ENCODE data around the gene PIK3R6. TPM values are rescaled to one million over a fixed set of nuclear protein-coding genes. Genes with fewer than 3 reads are reported as not detected.
A peak's percentile ranks its signal among the peaks of the same experiment; 100 is the strongest.

Gene PIK3R6
- total RNA-seq, 4 donors from 2014 or later = 1.5 to 2.2 (median 2.0) TPM

GRCh38 chr17:8789743-8790142 lies 77.7 kb downstream of the PIK3R6 start:
- no peaks in the 10 kb centered on the region for H3K36me3 ChIP-seq
- H3K27ac ChIP-seq = no peak overlapping the region
- no peak overlapping the region for H3K4me3 ChIP-seq
- peaks cover 0 to 10% (median 0%) of the 10 kb centered on the region in 3 donors for H3K9me3 ChIP-seq
- no peaks in the 10 kb centered on the region for H3K27me3 ChIP-seq
- H3K4me1 ChIP-seq = no peaks in the 10 kb centered on the region
- 44 to 100% methylated on average over 1 to 8 of the region's 10 CpGs for WGBS, 2 donors (ENCODE audit: low coverage in 1 of 2)
- ATAC-seq = no peak
- TF ChIP-seq POLR2A (IDR thresholded peaks at IDR 0.05) (no peak), CTCF (IDR thresholded peaks at IDR 0.05) (no peak), POLR2AphosphoS5 (IDR thresholded peaks at IDR 0.05) (no peak), EP300 (IDR thresholded peaks at IDR 0.05) (no peak)

GRCh38 chr17:8788998-8789397 lies 78.5 kb downstream of the PIK3R6 start:
- H3K27me3 ChIP-seq = no peaks in the 10 kb centered on the region
- no peak for ATAC-seq
- no peak for TF ChIP-seq EP300 (IDR thresholded peaks at IDR 0.05)
- TF ChIP-seq CTCF (IDR thresholded peaks at IDR 0.05) = no peak
- 85 to 100% methylated on average over 2 of the region's 2 CpGs for WGBS, 2 donors (ENCODE audit: low coverage in 1 of 2)
- H3K27ac ChIP-seq = no peak overlapping the region
- no peak overlapping the region for H3K4me3 ChIP-seq
- H3K9me3 ChIP-seq = peaks cover 0 to 10% (median 0%) of the 10 kb centered on the region in 3 donors
- H3K4me1 ChIP-seq = no peaks in the 10 kb centered on the region
- no peaks in the 10 kb centered on the region for H3K36me3 ChIP-seq

- Histone ChIP-seq H3K27ac (no peak overlapping the region), H3K4me1 (no peaks in the 10 kb centered on the region), H3K27me3 (no peaks in the 10 kb centered on the region), H3K4me3 (no peak overlapping the region), H3K36me3 (no peaks in the 10 kb centered on the region), H3K9me3 (no peaks in the 10 kb centered on the region)
- TF ChIP-seq CTCF (IDR thresholded peaks at IDR 0.05) (peak; percentile 54 to 80 (median 64)), POLR2AphosphoS5 (IDR thresholded peaks at IDR 0.05) (no peak), EP300 (IDR thresholded peaks at IDR 0.05) (no peak), POLR2A (IDR thresholded peaks at IDR 0.05) (no peak)
- WGBS, 2 donors (ENCODE audit: low coverage in 1 of 2) = 22% methylated on average over 5 of the region's 19 CpGs; no CpG with 5 or more reads in 1 of the 2 donors
- peak; percentile 79 for ATAC-seq
Observed at GRCh38 chr17:8785547-8786413, 81.7 kb downstream of the PIK3R6 start.

GRCh38 chr17:8782176-8782575 lies 85.3 kb downstream of the PIK3R6 start:
- H3K4me3 ChIP-seq = no peak overlapping the region
- no peaks in the 10 kb centered on the region for H3K27me3 ChIP-seq
- H3K4me1 ChIP-seq = no peaks in the 10 kb centered on the region
- WGBS, 2 donors (ENCODE audit: low coverage in 1 of 2) = 100% methylated on average over 1 of the region's 1 CpG
- H3K27ac ChIP-seq = no peak overlapping the region
- TF ChIP-seq EP300 (IDR thresholded peaks at IDR 0.05) (no peak), POLR2AphosphoS5 (IDR thresholded peaks at IDR 0.05) (no peak), POLR2A (IDR thresholded peaks at IDR 0.05) (no peak), CTCF (IDR thresholded peaks at IDR 0.05) (no peak)
- H3K36me3 ChIP-seq = no peaks in the 10 kb centered on the region
- H3K9me3 ChIP-seq = no peaks in the 10 kb centered on the region
- ATAC-seq = no peak

GRCh38 chr17:8781776-8782175 lies 85.7 kb downstream of the PIK3R6 start:
- Histone ChIP-seq H3K27ac (no peak overlapping the region), H3K27me3 (no peaks in the 10 kb centered on the region), H3K36me3 (no peaks in the 10 kb centered on the region), H3K9me3 (no peaks in the 10 kb centered on the region), H3K4me3 (no peak overlapping the region), H3K4me1 (no peaks in the 10 kb centered on the region)
- ATAC-seq = no peak
- 79 to 100% methylated on average over 4 of the region's 4 CpGs for WGBS, 2 donors (ENCODE audit: low coverage in 1 of 2)
- no peak for TF ChIP-seq POLR2AphosphoS5 (IDR thresholded peaks at IDR 0.05)

Measured in gastroesophageal sphincter (tissue), 4 donors.